NCI-H1436 treated with DMSO at 0.1 percent for 48 hours (cell line): ENCODE data around the gene SEC24B.
"Not testable (repeated sequence)": the region's sequence is repeated elsewhere in the genome, so short reads cannot be mapped to it uniquely, and the experiment has no call there.

Experiments used
- DNase-seq: peaks from one replicate; lab custom pipeline; 2025; lab: John Stamatoyannopoulos, UW

SEC24B gene

DNA sequence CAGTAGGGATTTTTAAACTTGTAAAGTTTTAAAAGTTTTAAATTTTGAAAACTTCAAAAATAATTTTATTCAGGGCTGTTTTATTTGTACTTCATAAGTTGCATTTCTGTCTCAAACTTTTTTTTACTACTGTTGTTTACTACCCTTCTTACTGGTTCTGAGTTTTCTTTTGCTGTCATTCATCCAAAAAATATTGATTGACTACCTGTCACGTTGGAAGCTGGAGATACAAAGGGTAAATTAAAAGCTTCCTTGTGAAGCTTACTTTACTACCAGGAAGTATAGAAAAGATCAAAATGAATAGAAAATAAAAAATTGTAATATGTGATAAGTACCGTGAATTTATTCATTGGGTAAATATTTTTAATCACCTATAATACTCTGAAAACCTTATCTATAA, 77.1 kb downstream of the SEC24B start:
- DNase-seq, result no peak

DNA sequence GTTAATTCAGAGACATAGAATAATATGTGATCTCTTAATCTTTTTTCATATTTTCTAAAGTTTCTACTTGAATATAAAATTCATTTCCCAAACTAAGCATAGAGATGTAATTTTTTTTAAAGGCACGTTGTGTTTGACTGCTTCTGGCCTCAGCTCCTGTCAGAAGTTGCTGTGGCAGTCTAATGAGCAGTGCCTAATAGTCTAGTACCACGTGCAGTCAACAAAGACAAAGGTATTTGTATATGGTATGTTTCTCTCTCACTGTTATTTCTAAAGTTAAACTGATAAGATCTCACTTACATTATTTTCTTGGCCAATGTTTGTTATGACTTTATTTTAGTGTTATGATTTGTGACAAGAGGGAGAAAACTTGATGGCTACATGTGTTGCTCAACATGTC, 77.8 kb downstream of the SEC24B start:
- no peak for DNase-seq

GRCh38 chr4:109513368-109513767, 79.8 kb downstream of the SEC24B start:
- not testable (repeated sequence) for DNase-seq

- DNase-seq, result no peak
Observed at GRCh38 chr4:109532182-109532581, 98.6 kb downstream of the SEC24B start.

DNA sequence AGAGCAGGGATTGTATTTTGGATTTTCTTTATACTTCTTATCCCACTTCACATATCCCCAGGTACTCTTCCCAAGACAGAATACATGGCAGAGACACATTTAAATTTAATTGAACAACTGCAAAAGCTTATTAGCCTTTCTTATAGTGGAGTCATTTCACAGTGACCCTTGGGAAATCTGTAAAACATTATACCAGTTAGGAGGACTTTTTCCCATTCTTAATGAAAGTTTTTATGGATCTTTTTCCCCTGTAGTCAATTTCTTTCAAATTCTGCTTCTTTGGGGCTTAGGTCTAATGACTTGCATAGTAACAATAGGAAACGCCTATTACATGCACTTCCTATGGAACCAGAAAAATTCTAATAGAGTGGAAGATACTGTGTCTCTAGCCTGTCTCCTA, 111.8 kb downstream of the SEC24B start:
- no peak for DNase-seq

- no peak for DNase-seq
Observed at GRCh38 chr4:109547394-109547793, 113.8 kb downstream of the SEC24B start.

- no peak for DNase-seq
Observed at GRCh38 chr4:109548655-109549054, 115.0 kb downstream of the SEC24B start.

DNA sequence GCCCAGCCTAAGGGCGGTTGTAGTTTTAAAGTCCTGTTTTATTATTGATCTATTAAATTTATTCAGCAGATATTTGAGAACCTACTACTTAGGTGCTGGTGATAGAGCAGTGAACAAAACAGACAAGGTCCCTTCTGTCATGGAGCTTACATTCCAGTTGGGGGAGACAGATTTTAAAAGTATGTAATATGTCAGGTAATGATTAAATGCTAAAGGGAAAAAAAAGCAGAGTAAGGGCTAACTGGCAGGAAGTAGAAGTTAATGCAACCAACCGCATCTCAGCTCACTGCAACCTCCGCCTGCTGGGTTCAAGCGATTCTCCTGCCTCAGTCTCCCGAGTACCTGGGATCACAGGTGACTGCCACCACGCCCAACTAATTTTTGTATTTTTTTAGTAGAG, 118.6 kb downstream of the SEC24B start:
- DNase-seq, result no peak

DNA sequence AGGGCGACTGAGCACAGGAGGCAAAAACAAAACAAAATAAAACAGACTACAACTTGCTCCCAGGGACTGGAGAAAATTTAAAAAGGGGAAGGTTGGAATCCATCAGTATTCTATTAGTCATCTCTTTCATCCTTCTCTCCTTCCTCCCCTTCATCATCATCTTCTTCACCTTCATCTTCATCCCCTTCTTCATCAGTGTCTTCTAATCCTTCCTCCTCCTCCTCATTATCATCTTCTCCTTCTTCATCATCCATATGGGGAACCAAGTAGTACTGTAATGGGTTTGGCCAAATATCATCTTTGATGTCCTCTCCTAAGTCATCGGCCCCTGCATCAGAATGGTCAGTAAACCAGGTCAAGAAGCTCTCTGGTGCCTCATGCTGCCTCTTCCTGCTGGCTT, 119.5 kb downstream of the SEC24B start:
- no peak for DNase-seq

DNA sequence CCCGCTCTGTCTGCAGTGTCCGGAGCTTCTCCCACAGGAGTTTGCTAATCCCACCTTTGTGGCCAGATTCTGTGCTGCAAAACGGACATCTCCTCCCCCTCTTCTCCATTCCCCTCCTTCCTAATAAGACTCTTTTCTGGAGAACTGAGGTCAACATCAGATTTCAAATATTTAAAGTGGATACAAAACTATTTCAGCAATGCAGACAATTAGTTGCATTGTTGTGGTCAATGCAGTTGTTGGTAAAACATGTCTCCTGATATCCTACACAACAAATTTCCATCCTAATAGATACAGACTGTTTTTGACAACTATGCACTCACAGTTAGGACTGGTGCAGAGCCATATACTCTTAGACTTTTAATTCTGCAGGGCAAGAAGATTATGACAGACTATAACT, 121.4 kb downstream of the SEC24B start:
- no peak for DNase-seq

GRCh38 chr4:109557433-109557832, 123.8 kb downstream of the SEC24B start:
- DNase-seq, result no peak

DNA sequence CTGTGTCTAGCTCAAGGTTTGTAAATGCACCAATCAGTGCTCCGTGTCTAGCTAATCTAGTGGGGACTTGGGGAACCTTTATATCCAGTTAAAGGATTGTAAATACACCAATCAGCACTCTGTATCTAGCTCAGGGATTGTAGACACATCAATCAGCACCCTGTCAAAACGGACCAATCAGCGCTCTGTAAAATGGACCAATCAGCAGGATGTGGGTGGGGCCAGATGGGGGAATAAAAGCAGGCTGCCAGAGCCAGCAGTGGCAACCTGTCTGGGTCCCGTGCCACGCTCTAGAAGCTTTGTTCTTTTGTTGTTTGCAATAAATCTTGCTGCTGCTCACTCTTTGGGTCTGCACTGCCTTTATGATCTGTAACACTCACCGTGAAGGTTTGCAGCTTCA, 124.5 kb downstream of the SEC24B start:
- DNase-seq, result not testable (repeated sequence)

DNA sequence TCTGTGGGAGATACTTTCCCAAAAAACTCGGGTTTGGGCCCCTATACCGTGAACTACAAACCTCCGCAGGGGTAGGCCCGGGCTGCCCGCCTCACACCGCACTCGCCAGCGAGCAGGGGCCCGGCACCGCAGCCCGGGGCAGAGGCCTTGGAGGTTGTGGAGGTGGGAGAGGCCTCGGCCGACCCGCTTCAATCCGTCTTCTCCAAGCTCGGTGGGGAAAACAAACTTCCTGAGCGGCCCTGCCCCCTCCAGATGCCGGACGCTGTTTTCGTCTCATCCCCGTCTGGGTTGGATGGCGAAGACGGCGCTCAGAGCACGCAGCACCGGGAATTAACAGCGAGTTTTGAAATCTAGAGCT, 126.0 kb downstream of the SEC24B start:
- no peak for DNase-seq

- DNase-seq, result peak; percentile 32
Observed at GRCh38 chr4:109559983-109560686, 126.5 kb downstream of the SEC24B start, which contains the start of gene MCUB. MCUB (plus strand) TSS chr4:109560246; CDS start chr4:109560338, 92 bp downstream.

GRCh38 chr4:109560687-109561461, 127.3 kb downstream of the SEC24B start:
- DNase-seq, result no peak

GRCh38 chr4:109562457-109563239, 129.0 kb downstream of the SEC24B start:
- no peak for DNase-seq

- no peak for DNase-seq
Observed at GRCh38 chr4:109571494-109571893, 137.9 kb downstream of the SEC24B start.

GRCh38 chr4:109572154-109572553, 138.5 kb downstream of the SEC24B start:
- DNase-seq, result no peak

- no peak for DNase-seq
Observed at GRCh38 chr4:109574443-109574850, 140.8 kb downstream of the SEC24B start.

GRCh38 chr4:109574931-109575804, 141.6 kb downstream of the SEC24B start:
- DNase-seq, result peak; percentile 70

DNA sequence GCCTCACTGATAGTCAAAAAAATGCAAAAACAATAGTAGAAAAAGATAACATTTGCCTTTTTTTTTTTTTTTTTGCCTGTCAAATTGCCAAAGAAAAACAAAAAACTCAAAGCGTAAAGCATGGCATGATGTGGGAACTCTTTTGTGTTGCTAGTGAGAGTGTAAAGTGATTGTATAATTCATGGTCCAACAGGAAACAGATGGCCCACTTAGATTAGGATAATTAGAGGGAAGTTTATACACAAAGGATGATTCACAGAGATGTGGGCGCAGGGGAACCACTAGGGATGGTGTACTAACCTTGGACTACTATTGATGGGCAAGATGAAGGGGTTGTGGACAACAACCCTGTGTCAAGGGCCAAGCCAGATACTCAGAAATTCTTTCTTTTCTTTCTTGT, 142.8 kb downstream of the SEC24B start:
- DNase-seq, result peak; percentile 44

DNA sequence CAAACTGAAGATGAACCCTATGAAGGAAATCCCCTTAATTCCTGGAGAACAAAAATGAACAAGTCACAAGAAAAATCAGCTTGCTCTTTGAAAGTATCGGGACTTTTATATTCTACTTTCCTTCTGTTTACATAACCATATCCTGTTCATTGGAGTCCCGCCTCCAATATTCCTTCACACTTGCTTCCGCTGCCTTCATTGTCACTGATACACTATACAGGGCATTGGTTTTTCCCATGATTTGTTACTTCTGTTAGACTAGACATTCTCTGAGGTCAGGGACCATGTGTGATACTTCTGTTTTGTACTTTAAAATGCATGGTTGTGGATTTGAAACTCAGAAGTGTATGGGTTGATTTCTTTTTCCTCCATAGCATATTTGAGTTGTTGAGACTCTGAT, 145.2 kb downstream of the SEC24B start:
- DNase-seq, result no peak
